Right lobe of liver (tissue), 6 donors: ENCODE data around the gene PFN2. TPM values are rescaled to one million over a fixed set of nuclear protein-coding genes. Genes with fewer than 3 reads are reported as not detected.

ENCODE experiments used
- ATAC-seq, 4 donors: fragments of 200-7000 bp; cut with Tn5 transposase; one replicate each; pipeline ENCODE4 v1.9.1; 2020; ENCODE audit warnings: mild to moderate bottlenecking in 4 of 4, moderate library complexity in 4 of 4
- DNase-seq, 3 donors: peaks; one replicate each; pipeline ENCODE4 v3.0.0-alpha.2; 2020
- H3K27ac ChIP-seq, 3 donors: fragments of 200-600 bp; one replicate each; pipeline ENCODE4 v1.8.0; 2022
- H3K27me3 ChIP-seq, 2 donors: fragments of 200-600 bp; one replicate each; pipeline ENCODE4 v1.8.0; 2022
- H3K36me3 ChIP-seq, 4 donors: fragments of 200-600 bp; sonication (generic) in 1 of 4; one replicate each; pipeline versions ENCODE4 v1.5.1 to v1.8.0; 2017 to 2022; ENCODE audit warnings: control low read depth in 1 of 4
- H3K4me1 ChIP-seq, 4 donors: fragments of 200-600 bp; sonication (generic) in 1 of 4; one replicate each; pipeline versions ENCODE4 v1.5.1 to v1.8.0; 2017 to 2022; ENCODE audit warnings: control low read depth in 1 of 4
- H3K4me3 ChIP-seq, 3 donors: fragments of 200-600 bp; one replicate each; pipeline ENCODE4 v1.8.0; 2022
- H3K9me3 ChIP-seq, 4 donors: fragments of 200-600 bp; sonication (generic) in 1 of 4; one replicate each; pipeline versions ENCODE4 v1.5.1 to v1.8.0; 2017 to 2022; ENCODE audit warnings: control low read depth in 1 of 4
- CTCF ChIP-seq, 4 donors: fragments of 200-600 bp in 3 of 4; fragments of 450-650 bp in 1 of 4; IDR thresholded peaks; one replicate each; pipeline versions ENCODE4 v1.5.1 to v1.8.0; 2016 to 2022; ENCODE audit warnings: antibody characterized with exemption in 4 of 4, mild to moderate bottlenecking in 2 of 4
- POLR2A ChIP-seq: fragments of 450-650 bp; IDR thresholded peaks from one replicate; pipeline ENCODE4 v1.6.1; 2017; ENCODE audit warnings: antibody characterized with exemption, mild to moderate bottlenecking
- WGBS: methylation state at CpG from one replicate; pipeline ENCODE4 v1.1.6; 2018; ENCODE audit warnings: low coverage, low lambda C conversion rate; ENCODE audit not compliant: insufficient coverage; ENCODE audit errors: missing lambda C conversion rate; 5-methylcytosine and 5-hydroxymethylcytosine counted together
- intact Hi-C, 2 donors: fragments of 100-400 bp; cut with DNase I; formaldehyde crosslinking; loops; one replicate each; pipeline versions ENCODE4 v1.11.2 to v1.14.1; 2022
- total RNA-seq, 6 experiments: library from RNA; depleted of rRNA in 2 of 6; stranded (reverse); fragments of >200 nt in 2 of 6; fragmentation: NEBNext Ultra II Directional in 3 of 6; extraction: Animal tissue kit (Norgen Biotek cat#: 25700) in 3 of 6; gene quantifications; one replicate each; pipeline versions ENCODE4 v1.1.0 to v1.2.4, GENCODE V29; 2016 to 2023
- donor health status: DM: no; HTN: yes; CAD: no.
- donor health status: DM: no; HTN: no; CAD: no.
- donor health status: DM: no; HTN: no; CAD: no.
- donor health status: DM: no; HTN: yes; CAD: no.
- donor health status: DM: no; HTN: yes; CAD: no.

The PFN2 gene
- total RNA-seq, 6 experiments from 2014 or later: 1.9 to 12.6 (median 8.5) TPM

GRCh38 chr3:150005243-150006112 is 34.8 kb upstream of the PFN2 start:
- H3K27ac ChIP-seq: no peak overlapping the region
- no peaks in the 10 kb centered on the region for H3K9me3 ChIP-seq
- H3K36me3 ChIP-seq: no peaks in the 10 kb centered on the region
- TF ChIP-seq POLR2A (no peak), CTCF (IDR thresholded peaks at IDR 0.05) (no peak)
- intact Hi-C loops: no loop called here
- H3K4me1 ChIP-seq: no peaks in the 10 kb centered on the region
- ATAC-seq: no peak
- no peaks in the 10 kb centered on the region for H3K27me3 ChIP-seq
- no peak for DNase-seq
- WGBS: 64% methylated on average over 4 of the region's 4 CpGs
- H3K4me3 ChIP-seq: no peak overlapping the region

GRCh38 chr3:150000641-150001040 is 29.9 kb upstream of the PFN2 start:
- ATAC-seq (no peak), DNase-seq (no peak)
- TF ChIP-seq CTCF (IDR thresholded peaks at IDR 0.05) (no peak), POLR2A (no peak)
- intact Hi-C loops: no loop called here
- no peaks in the 10 kb centered on the region for H3K27me3 ChIP-seq
- no peak overlapping the region for H3K4me3 ChIP-seq
- H3K9me3 ChIP-seq: no peaks in the 10 kb centered on the region
- no peak overlapping the region for H3K27ac ChIP-seq
- no peaks in the 10 kb centered on the region for H3K36me3 ChIP-seq
- no peaks in the 10 kb centered on the region for H3K4me1 ChIP-seq

DNA sequence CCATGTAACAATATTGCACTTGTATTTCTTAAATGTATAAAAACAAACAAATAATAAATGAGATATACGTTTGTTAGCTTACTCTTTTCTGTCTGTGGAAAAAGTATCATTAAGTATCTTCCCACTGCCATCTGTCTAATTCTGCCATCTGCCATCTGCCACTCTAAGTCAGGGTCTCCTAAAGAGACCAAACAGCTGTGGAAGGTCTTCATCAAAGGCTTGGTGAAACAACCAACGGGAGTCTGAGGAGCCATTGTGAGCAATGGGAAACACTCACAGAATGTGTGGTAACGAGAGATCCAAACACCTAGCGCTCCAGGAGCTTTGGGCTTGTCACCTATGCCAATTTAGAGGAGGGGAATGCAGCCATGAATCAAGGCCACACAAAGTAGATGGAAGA is 28.7 kb upstream of the PFN2 start:
- Histone ChIP-seq H3K9me3 (no peaks in the 10 kb centered on the region), H3K36me3 (no peaks in the 10 kb centered on the region), H3K27ac (no peak overlapping the region), H3K27me3 (no peaks in the 10 kb centered on the region), H3K4me1 (no peaks in the 10 kb centered on the region), H3K4me3 (no peak overlapping the region)
- intact Hi-C loops: no loop called here
- TF ChIP-seq POLR2A: no peak
- no peak for TF ChIP-seq CTCF (IDR thresholded peaks at IDR 0.05)
- 63% methylated on average over 4 of the region's 4 CpGs for WGBS
- no peak for ATAC-seq
- DNase-seq: no peak

DNA sequence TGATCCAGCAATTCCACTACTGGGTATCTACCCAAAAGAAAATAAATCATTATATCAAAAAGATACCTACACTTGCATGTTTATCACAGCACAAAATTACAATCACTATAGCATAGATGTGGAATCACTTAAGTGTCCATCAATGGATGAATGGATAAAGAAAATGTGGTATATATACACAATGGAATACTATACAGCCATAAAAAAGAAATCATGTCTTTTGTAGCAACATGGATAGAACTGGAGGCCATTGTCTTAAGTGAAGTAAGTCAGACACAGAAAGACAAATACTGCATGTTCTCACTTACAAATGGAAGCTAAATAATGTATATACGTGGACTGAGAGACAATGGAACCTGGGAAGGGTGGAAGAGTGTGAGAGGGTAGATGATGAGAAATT is 28.3 kb upstream of the PFN2 start:
- WGBS: 78% methylated on average over 1 of the region's 1 CpG
- DNase-seq: no peak
- no peak for ATAC-seq
- H3K36me3 ChIP-seq: no peaks in the 10 kb centered on the region
- H3K4me3 ChIP-seq: no peak overlapping the region
- intact Hi-C loops: no loop called here
- no peaks in the 10 kb centered on the region for H3K9me3 ChIP-seq
- H3K27me3 ChIP-seq: no peaks in the 10 kb centered on the region
- no peak overlapping the region for H3K27ac ChIP-seq
- TF ChIP-seq CTCF (IDR thresholded peaks at IDR 0.05) (no peak), POLR2A (no peak)
- H3K4me1 ChIP-seq: no peaks in the 10 kb centered on the region
